HL-60 (cell line): ENCODE results near the gene LARP7.

Source experiments
- DNase-seq, 2 experiments: peaks; one replicate each; pipeline ENCODE4 v3.0.0-alpha.2; 2010 to 2020; ENCODE audit warnings: low read depth in 1 of 2, low spot score in 1 of 2
- H3K27ac ChIP-seq: fragments of 250-450 bp; sonication (Bioruptor Pico); replicated peaks from 2 replicates; pipeline ENCODE4 v1.5.1; 2020; ENCODE audit warnings: mild to moderate bottlenecking, moderate library complexity
- H3K27me3 ChIP-seq: fragments of 250-450 bp; sonication (Bioruptor Pico); 2 replicates; pipeline ENCODE4 v1.5.1; 2021; ENCODE audit warnings: mild to moderate bottlenecking, moderate library complexity; ENCODE audit not compliant: insufficient read depth, poor library complexity, severe bottlenecking
- H3K4me3 ChIP-seq: replicated peaks from 2 replicates; pipeline ENCODE4 v1.5.1; 2011; ENCODE audit warnings: mild to moderate bottlenecking, control low read depth, low read length; ENCODE audit not compliant: insufficient read depth
- GABPA ChIP-seq: IDR thresholded peaks from 2 replicates; pipeline ENCODE4 v1.6.1; 2012; ENCODE audit warnings: low read depth
- POLR2AphosphoS5 ChIP-seq: IDR thresholded peaks from 2 replicates; pipeline ENCODE4 v1.6.1; 2012; ENCODE audit warnings: low read depth
- SPI1 ChIP-seq: IDR thresholded peaks from 2 replicates; pipeline ENCODE4 v1.6.1; 2012; ENCODE audit warnings: low read depth, mild to moderate bottlenecking, borderline replicate concordance
- TF ChIP-seq, protein P1 (sequence below): IDR thresholded peaks from 2 replicates; pipeline ENCODE4 v1.6.1; 2012; ENCODE audit warnings: low read depth; ENCODE audit not compliant: insufficient replicate concordance
- TF ChIP-seq, protein P2 (sequence below): IDR thresholded peaks from one replicate; pipeline ENCODE4 v1.5.1; 2011; ENCODE audit warnings: low read length, control low read depth, inconsistent platforms; ENCODE audit not compliant: insufficient read depth

LARP7 gene

DNA sequence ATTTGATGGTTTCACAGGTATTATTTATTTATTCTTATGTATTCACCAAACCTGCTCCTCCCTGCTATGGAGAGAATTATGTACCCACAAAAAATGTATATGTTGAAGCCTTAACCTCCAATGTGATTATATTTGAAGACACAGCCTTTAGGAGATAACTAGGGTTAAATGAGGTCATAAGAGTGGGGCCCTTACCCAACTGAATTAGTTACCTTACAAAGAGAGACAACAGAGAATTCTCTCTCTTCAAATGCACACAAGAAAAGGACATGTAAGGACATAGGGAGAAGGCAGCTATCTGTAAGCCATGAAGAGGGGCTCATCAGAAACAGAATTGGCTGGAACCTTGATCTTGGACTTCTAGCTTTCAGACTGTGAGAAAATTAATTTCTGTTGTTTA is 44.2 kb upstream of the LARP7 start:
- no peak for TF ChIP-seq POLR2AphosphoS5
- no peak for TF ChIP-seq GABPA
- TF ChIP-seq, protein P1, sequence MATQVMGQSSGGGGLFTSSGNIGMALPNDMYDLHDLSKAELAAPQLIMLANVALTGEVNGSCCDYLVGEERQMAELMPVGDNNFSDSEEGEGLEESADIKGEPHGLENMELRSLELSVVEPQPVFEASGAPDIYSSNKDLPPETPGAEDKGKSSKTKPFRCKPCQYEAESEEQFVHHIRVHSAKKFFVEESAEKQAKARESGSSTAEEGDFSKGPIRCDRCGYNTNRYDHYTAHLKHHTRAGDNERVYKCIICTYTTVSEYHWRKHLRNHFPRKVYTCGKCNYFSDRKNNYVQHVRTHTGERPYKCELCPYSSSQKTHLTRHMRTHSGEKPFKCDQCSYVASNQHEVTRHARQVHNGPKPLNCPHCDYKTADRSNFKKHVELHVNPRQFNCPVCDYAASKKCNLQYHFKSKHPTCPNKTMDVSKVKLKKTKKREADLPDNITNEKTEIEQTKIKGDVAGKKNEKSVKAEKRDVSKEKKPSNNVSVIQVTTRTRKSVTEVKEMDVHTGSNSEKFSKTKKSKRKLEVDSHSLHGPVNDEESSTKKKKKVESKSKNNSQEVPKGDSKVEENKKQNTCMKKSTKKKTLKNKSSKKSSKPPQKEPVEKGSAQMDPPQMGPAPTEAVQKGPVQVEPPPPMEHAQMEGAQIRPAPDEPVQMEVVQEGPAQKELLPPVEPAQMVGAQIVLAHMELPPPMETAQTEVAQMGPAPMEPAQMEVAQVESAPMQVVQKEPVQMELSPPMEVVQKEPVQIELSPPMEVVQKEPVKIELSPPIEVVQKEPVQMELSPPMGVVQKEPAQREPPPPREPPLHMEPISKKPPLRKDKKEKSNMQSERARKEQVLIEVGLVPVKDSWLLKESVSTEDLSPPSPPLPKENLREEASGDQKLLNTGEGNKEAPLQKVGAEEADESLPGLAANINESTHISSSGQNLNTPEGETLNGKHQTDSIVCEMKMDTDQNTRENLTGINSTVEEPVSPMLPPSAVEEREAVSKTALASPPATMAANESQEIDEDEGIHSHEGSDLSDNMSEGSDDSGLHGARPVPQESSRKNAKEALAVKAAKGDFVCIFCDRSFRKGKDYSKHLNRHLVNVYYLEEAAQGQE = no peak
- TF ChIP-seq SPI1 = no peak
- TF ChIP-seq, protein P2, sequence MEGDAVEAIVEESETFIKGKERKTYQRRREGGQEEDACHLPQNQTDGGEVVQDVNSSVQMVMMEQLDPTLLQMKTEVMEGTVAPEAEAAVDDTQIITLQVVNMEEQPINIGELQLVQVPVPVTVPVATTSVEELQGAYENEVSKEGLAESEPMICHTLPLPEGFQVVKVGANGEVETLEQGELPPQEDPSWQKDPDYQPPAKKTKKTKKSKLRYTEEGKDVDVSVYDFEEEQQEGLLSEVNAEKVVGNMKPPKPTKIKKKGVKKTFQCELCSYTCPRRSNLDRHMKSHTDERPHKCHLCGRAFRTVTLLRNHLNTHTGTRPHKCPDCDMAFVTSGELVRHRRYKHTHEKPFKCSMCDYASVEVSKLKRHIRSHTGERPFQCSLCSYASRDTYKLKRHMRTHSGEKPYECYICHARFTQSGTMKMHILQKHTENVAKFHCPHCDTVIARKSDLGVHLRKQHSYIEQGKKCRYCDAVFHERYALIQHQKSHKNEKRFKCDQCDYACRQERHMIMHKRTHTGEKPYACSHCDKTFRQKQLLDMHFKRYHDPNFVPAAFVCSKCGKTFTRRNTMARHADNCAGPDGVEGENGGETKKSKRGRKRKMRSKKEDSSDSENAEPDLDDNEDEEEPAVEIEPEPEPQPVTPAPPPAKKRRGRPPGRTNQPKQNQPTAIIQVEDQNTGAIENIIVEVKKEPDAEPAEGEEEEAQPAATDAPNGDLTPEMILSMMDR = no peak
- no peak for DNase-seq
- Histone ChIP-seq H3K4me3 (no peak overlapping the region), H3K27me3 (no peaks in the 10 kb centered on the region), H3K27ac (no peak overlapping the region)

DNA sequence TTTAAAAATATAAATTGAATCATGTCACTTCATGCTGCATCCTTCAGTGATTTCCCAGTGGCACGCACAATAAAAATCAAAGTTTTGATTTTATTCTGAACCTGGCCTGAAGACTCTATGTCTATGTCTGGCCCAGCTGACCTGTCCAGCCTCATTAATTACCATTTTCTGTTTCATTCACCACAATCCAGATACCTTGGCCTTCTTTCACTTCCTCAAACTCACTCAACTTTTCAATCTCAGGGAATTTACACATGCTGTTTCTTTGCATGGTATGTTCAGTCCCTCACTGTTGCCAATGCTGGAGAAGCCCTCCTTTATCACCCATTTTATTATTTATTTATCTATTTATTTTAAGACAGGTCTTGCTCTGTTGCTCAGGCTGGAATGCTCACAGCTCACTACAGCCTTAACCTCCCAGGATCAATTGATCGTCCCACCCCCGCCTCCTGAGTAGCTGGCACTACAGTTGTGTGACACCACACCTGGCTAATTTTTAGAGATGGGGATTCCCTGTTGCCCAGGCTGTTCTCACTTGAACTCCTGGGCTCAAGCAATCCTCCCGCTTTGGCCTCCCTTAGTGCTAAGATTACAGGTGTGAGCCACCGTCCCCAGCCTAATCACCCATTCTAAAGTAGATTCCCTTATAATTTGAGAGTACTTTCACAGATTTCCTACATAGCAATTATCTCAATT is 43.4 kb upstream of the LARP7 start:
- no peak for DNase-seq

DNA sequence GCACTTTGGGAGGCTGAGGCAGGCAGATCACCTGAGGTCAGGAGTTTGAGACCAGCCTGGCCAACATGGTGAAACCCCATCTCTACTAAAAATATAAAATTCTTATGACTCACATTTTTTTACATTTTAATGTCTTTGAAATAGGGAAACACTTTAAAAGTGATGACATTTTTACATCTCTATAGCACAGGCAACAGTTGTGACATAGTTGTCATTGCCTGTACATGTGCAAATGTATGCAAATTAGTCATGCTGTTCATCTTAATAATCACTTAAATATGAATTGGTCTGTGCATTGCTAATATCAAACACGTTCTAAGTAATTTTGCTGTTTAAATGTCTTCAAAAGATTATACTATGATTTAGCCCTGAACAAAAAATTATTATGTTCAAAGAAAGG is 42.0 kb upstream of the LARP7 start:
- Histone ChIP-seq H3K27me3 (no peaks in the 10 kb centered on the region), H3K27ac (no peak overlapping the region), H3K4me3 (no peak overlapping the region)
- TF ChIP-seq POLR2AphosphoS5 = no peak
- TF ChIP-seq, protein P1 = no peak
- no peak for TF ChIP-seq SPI1
- TF ChIP-seq, protein P2 = no peak
- TF ChIP-seq GABPA = no peak
- no peak for DNase-seq

More for the DNA sequence above, 43.4 kb upstream of the LARP7 start:
- Histone ChIP-seq H3K27me3 (no peaks in the 10 kb centered on the region), H3K27ac (no peak overlapping the region), H3K4me3 (no peak overlapping the region)
- no peak for TF ChIP-seq SPI1
- TF ChIP-seq, protein P1 = no peak
- no peak for TF ChIP-seq GABPA
- TF ChIP-seq, protein P2 = no peak
- TF ChIP-seq POLR2AphosphoS5 = no peak
